H1 (cell line): ENCODE measurements around the gene KCMF1. TPM values are rescaled to one million over a fixed set of nuclear protein-coding genes. Genes with fewer than 3 reads are reported as not detected.

Experiments
- HDAC2 ChIP-seq, 2 experiments: fragments of 300-600 bp in 1 of 2; sonication (generic) in 1 of 2; IDR thresholded peaks; 2 replicates each; pipeline ENCODE4 v1.6.1; 2011 to 2012; ENCODE audit warnings: low read depth in 2 of 2, low read length in 2 of 2, mild to moderate bottlenecking in 2 of 2, moderate library complexity in 2 of 2, borderline replicate concordance in 1 of 2, inconsistent platforms in 1 of 2
- SAP30 ChIP-seq: fragments of 300-600 bp; sonication (generic); IDR thresholded peaks from 2 replicates; pipeline ENCODE4 v1.7.1; 2012; ENCODE audit warnings: low read length, moderate library complexity, mild to moderate bottlenecking, inconsistent platforms; ENCODE audit not compliant: insufficient read depth, insufficient replicate concordance
- polyA plus RNA-seq, 7 experiments: library from polyadenylated mRNA; depleted of rRNA in 3 of 7; stranded (reverse) in 5 of 7; unstranded in 2 of 7; fragments of >200 nt in 5 of 7; fragments of 200-250 nt in 2 of 7; gene quantifications; 1 replicate in 5 of 7; 2 replicates in 1 of 7; 4 replicates in 1 of 7; pipeline versions ENCODE4 v1.2.1 to v1.2.3, GENCODE V29; 2011 to 2013; ENCODE audit warnings: missing spikeins in 2 of 7, mixed read lengths in 2 of 7
- total RNA-seq: library from RNA; stranded (reverse); fragmentation: NEBNext Ultra II Directional; extraction: Animal tissue kit (Norgen Biotek cat#: 25700); gene quantifications from 2 replicates; pipeline ENCODE4 v1.2.1, GENCODE V29; 2021

KCMF1 gene
- total and polyA plus RNA-seq, 2 of the 8 experiments (the other 6 are each of a cell fraction or from before 2014, with no cell fraction given) = 86.9 to 149 TPM

DNA sequence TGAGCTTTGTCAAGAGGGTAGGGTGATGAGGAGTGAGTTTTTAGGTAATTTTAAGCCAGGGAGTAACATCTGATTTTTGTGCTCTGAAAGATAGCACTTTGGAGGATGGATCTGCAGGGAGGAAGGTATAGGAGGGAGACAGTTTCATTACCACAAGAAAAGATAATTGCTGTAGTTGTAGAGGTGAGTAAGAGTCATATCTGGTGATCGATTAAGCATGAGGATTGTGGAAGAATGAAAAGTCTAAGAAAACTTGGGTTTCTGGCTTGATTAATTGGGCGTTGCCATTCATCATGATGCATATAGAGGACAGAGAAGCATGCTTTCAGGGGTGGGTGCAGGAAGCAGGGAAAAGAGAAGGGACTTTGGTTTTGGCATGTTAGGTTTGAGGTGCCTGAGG, 18.5 kb downstream of the KCMF1 start (continued):
- TF ChIP-seq SAP30 = no peak
- no peak for TF ChIP-seq HDAC2 (IDR thresholded peaks at IDR 0.05; ENCODE audit: borderline replicate concordance in 1 of 2, low read depth in 2 of 2, low read length in 2 of 2)
